Spleen (tissue), 11 donors: ENCODE measurements around the gene SORBS1. TPM values are rescaled to one million over a fixed set of nuclear protein-coding genes. Genes with fewer than 3 reads are reported as not detected.

Experiments used
- DNase-seq: peaks from one replicate; pipeline ENCODE4 v3.0.0-alpha.2; 2020
- H3K27ac ChIP-seq, 8 donors: fragments of 200-600 bp; sonication (generic) in 7 of 8; 1 replicate in 4 of 8; 2 replicates in 4 of 8; pipeline versions ENCODE4 v1.5.0 to v1.8.0; 2016 to 2021; ENCODE audit warnings: inconsistent platforms in 4 of 8, mild to moderate bottlenecking in 4 of 8, moderate library complexity in 1 of 8
- H3K27me3 ChIP-seq, 7 donors: fragments of 200-600 bp; sonication (generic) in 6 of 7; replicated peaks in 1 of 7; 1 replicate in 4 of 7; 2 replicates in 3 of 7; pipeline versions ENCODE4 v1.5.0 to v1.8.0; 2016 to 2021; ENCODE audit warnings: inconsistent platforms in 3 of 7, mild to moderate bottlenecking in 1 of 7
- H3K36me3 ChIP-seq, 6 donors: fragments of 200-600 bp; sonication (generic) in 5 of 6; 1 replicate in 4 of 6; 2 replicates in 2 of 6; pipeline versions ENCODE4 v1.5.0 to v1.8.0; 2016 to 2021; ENCODE audit warnings: inconsistent platforms in 2 of 6
- H3K4me1 ChIP-seq, 6 donors: fragments of 200-600 bp; sonication (generic) in 5 of 6; 1 replicate in 3 of 6; 2 replicates in 3 of 6; pipeline versions ENCODE4 v1.5.0 to v1.8.0; 2016 to 2021; ENCODE audit warnings: inconsistent platforms in 3 of 6
- H3K4me3 ChIP-seq, 8 donors: fragments of 200-600 bp; sonication (generic) in 7 of 8; 1 replicate in 4 of 8; 2 replicates in 4 of 8; pipeline versions ENCODE4 v1.5.0 to v1.8.0; 2016 to 2021; ENCODE audit warnings: inconsistent platforms in 4 of 8, mild to moderate bottlenecking in 4 of 8, moderate library complexity in 2 of 8
- H3K9me3 ChIP-seq, 8 donors: fragments of 200-600 bp; sonication (generic) in 7 of 8; 1 replicate in 4 of 8; 2 replicates in 4 of 8; pipeline versions ENCODE4 v1.5.0 to v1.8.0; 2016 to 2021; ENCODE audit warnings: inconsistent platforms in 4 of 8
- CTCF ChIP-seq, 11 experiments: fragments of 200-600 bp in 7 of 11; fragments of 450-650 bp in 4 of 11; sonication (generic) in 4 of 11; IDR thresholded peaks in 8 of 11; conservative IDR thresholded peaks in 3 of 11; 1 replicate in 7 of 11; 2 replicates in 4 of 11; pipeline versions ENCODE4 v1.4.0 to v1.8.0; 2016 to 2021; ENCODE audit warnings: antibody characterized with exemption in 11 of 11, inconsistent platforms in 4 of 11, mild to moderate bottlenecking in 1 of 11
- POLR2A ChIP-seq, 3 donors: fragments of 450-650 bp; IDR thresholded peaks; one replicate each; pipeline ENCODE4 v1.5.1; 2017; ENCODE audit warnings: antibody characterized with exemption in 3 of 3, mild to moderate bottlenecking in 1 of 3
- POLR2AphosphoS5 ChIP-seq, 3 donors: sonication (generic); formaldehyde crosslinking; IDR thresholded peaks; one replicate each; pipeline ENCODE4 v1.5.1; 2017; ENCODE audit warnings: antibody characterized with exemption in 3 of 3
- WGBS, 5 donors: extraction: QIAGEN DNeasy Blood & Tissue Kit in 3 of 5; methylation state at CpG; one replicate each; pipeline versions ENCODE4 v1.1.5 to v1.1.7; 2013 to 2018; 5-methylcytosine and 5-hydroxymethylcytosine counted together
- intact Hi-C: fragments of 100-400 bp; cut with DNase I; formaldehyde crosslinking; loops from one replicate; pipeline ENCODE4 v1.15.0; 2023; ENCODE audit warnings: low total_unique reads
- polyA plus RNA-seq, 3 donors: library from polyadenylated mRNA; stranded (reverse); fragments of 200-250 nt; gene quantifications; one replicate each; pipeline ENCODE4 v1.2.1, GENCODE V29; 2013
- total RNA-seq, 7 donors: library from RNA; depleted of rRNA in 3 of 7; stranded (reverse); fragments of >200 nt in 3 of 7; fragmentation: NEBNext Ultra II Directional in 4 of 7; extraction: Animal tissue kit (Norgen Biotek cat#: 25700) in 4 of 7; gene quantifications; one replicate each; pipeline versions ENCODE4 v1.1.0 to v1.2.1, GENCODE V29; 2016 to 2021
- donor health status: healthy with polysubstance abuse.
- donor health status: DM: no; HTN: no; CAD: no; lungs with moderate emphysema.
- donor health status: DM: no; HTN: no; CAD: no.
- donor health status: Bipolar disorder and iron deficiency.
- donor health status: healthy.
- donor health status: DM: no; HTN: no; CAD: no.
- donor health status: DM: yes; HTN: yes; CAD: no.

Gene SORBS1
- total and polyA plus RNA-seq, 10 donors = 2.8 to 30.8 (median 18.1) TPM

GRCh38 chr10:95530561-95530960 lies 30.6 kb downstream of the SORBS1 start:
- no peak for TF ChIP-seq POLR2A (IDR thresholded peaks at IDR 0.05)
- TF ChIP-seq CTCF (IDR thresholded peaks at IDR 0.05 in 8 of 11, conservative IDR thresholded peaks at IDR 0.05 in 3 of 11) = no peak
- TF ChIP-seq POLR2AphosphoS5 (IDR thresholded peaks at IDR 0.05) = no peak
- Histone ChIP-seq H3K36me3 (no peaks in the 10 kb centered on the region), H3K27me3 (no peaks in the 10 kb centered on the region), H3K9me3 (no peaks in the 10 kb centered on the region), H3K4me1 (peaks cover 0 to 30% (median 0%) of the 10 kb centered on the region in 6 donors), H3K27ac (no peak overlapping the region), H3K4me3 (no peak overlapping the region)
- WGBS, 5 donors = 63 to 82% (median 80%) methylated on average over 3 to 4 of the region's 4 CpGs
- intact Hi-C loops = no loop called here
- DNase-seq = no peak

GRCh38 chr10:95530029-95530428 lies 31.1 kb downstream of the SORBS1 start:
- no peaks in the 10 kb centered on the region for H3K27me3 ChIP-seq
- TF ChIP-seq POLR2AphosphoS5 (IDR thresholded peaks at IDR 0.05) (no peak), CTCF (IDR thresholded peaks at IDR 0.05 in 8 of 11, conservative IDR thresholded peaks at IDR 0.05 in 3 of 11) (no peak), POLR2A (IDR thresholded peaks at IDR 0.05) (no peak)
- intact Hi-C loops = no loop called here
- no peaks in the 10 kb centered on the region for H3K9me3 ChIP-seq
- DNase-seq = no peak
- WGBS, 5 donors = 88 to 96% (median 88%) methylated on average over 2 of the region's 2 CpGs
- no peak overlapping the region for H3K27ac ChIP-seq
- H3K4me1 ChIP-seq = peaks cover 0 to 30% (median 0%) of the 10 kb centered on the region in 6 donors
- no peaks in the 10 kb centered on the region for H3K36me3 ChIP-seq
- H3K4me3 ChIP-seq = no peak overlapping the region

GRCh38 chr10:95526044-95526443 lies 35.1 kb downstream of the SORBS1 start:
- Histone ChIP-seq H3K9me3 (no peaks in the 10 kb centered on the region), H3K4me1 (no peaks in the 10 kb centered on the region), H3K36me3 (no peaks in the 10 kb centered on the region), H3K27me3 (no peaks in the 10 kb centered on the region), H3K4me3 (no peak overlapping the region), H3K27ac (no peak overlapping the region)
- intact Hi-C loops = no loop called here
- no peak for TF ChIP-seq POLR2AphosphoS5 (IDR thresholded peaks at IDR 0.05)
- no peak for TF ChIP-seq POLR2A (IDR thresholded peaks at IDR 0.05)
- TF ChIP-seq CTCF (IDR thresholded peaks at IDR 0.05 in 8 of 11, conservative IDR thresholded peaks at IDR 0.05 in 3 of 11) = no peak
- DNase-seq = no peak
- 81 to 88% (median 86%) methylated on average over 7 of the region's 7 CpGs for WGBS, 5 donors

GRCh38 chr10:95525033-95525418 lies 36.1 kb downstream of the SORBS1 start:
- Histone ChIP-seq H3K36me3 (no peaks in the 10 kb centered on the region), H3K4me3 (no peak overlapping the region), H3K27ac (no peak overlapping the region), H3K9me3 (no peaks in the 10 kb centered on the region), H3K4me1 (no peaks in the 10 kb centered on the region), H3K27me3 (no peaks in the 10 kb centered on the region)
- intact Hi-C loops = no loop called here
- DNase-seq = no peak
- 44 to 77% (median 68%) methylated on average over 4 of the region's 4 CpGs for WGBS, 5 donors
- TF ChIP-seq CTCF (IDR thresholded peaks at IDR 0.05 in 8 of 11, conservative IDR thresholded peaks at IDR 0.05 in 3 of 11) = no peak
- no peak for TF ChIP-seq POLR2A (IDR thresholded peaks at IDR 0.05)
- no peak for TF ChIP-seq POLR2AphosphoS5 (IDR thresholded peaks at IDR 0.05)
